Measurements from ENCODE around the gene PPIL6.
"Not testable (repeated sequence)": the region's sequence is repeated elsewhere in the genome, so short reads cannot be mapped to it uniquely, and the experiment has no call there.

The PPIL6 gene

GRCh38 chr6:109393886-109394281 lies 46.5 kb downstream of the PPIL6 start:
- peak; percentile 67 for DNase-seq (ENCODE audit: low spot score)

GRCh38 chr6:109393157-109393885 lies 47.1 kb downstream of the PPIL6 start:
- DNase-seq (ENCODE audit: low spot score) = no peak

GRCh38 chr6:109389650-109390274 lies 50.7 kb downstream of the PPIL6 start:
- DNase-seq (ENCODE audit: low spot score) = no peak

- DNase-seq (ENCODE audit: low spot score) = no peak
Measured at GRCh38 chr6:109388265-109388664, 52.2 kb downstream of the PPIL6 start.

- no peak for DNase-seq (ENCODE audit: low spot score)
Measured at GRCh38 chr6:109383438-109383940, 56.9 kb downstream of the PPIL6 start.

GRCh38 chr6:109382576-109383437 lies 57.6 kb downstream of the PPIL6 start:
- DNase-seq (ENCODE audit: low spot score) = peak; percentile 94

- DNase-seq (ENCODE audit: low spot score) = peak; percentile 95
Measured at GRCh38 chr6:109381747-109382575, 58.5 kb downstream of the PPIL6 start, which contains the start of gene CD164. Gene CD164 (minus strand): TSS chr6:109382467. CDS start chr6:109382378, 89 bp downstream.

GRCh38 chr6:109381061-109381746 lies 59.2 kb downstream of the PPIL6 start:
- DNase-seq (ENCODE audit: low spot score) = peak; percentile 29

GRCh38 chr6:109379711-109380110 lies 60.7 kb downstream of the PPIL6 start:
- peak; percentile 22 for DNase-seq (ENCODE audit: low spot score)

- DNase-seq (ENCODE audit: low spot score) = no peak
Measured at GRCh38 chr6:109377717-109378116, 62.7 kb downstream of the PPIL6 start.

GRCh38 chr6:109374326-109374892 lies 66.0 kb downstream of the PPIL6 start:
- no peak for DNase-seq (ENCODE audit: low spot score)

GRCh38 chr6:109373762-109374161 lies 66.7 kb downstream of the PPIL6 start:
- DNase-seq (ENCODE audit: low spot score) = peak; percentile 60

GRCh38 chr6:109373331-109373730 lies 67.1 kb downstream of the PPIL6 start:
- DNase-seq (ENCODE audit: low spot score) = no peak

GRCh38 chr6:109372130-109372529 lies 68.3 kb downstream of the PPIL6 start:
- peak; percentile 49 for DNase-seq (ENCODE audit: low spot score)

- DNase-seq (ENCODE audit: low spot score) = no peak
Measured at GRCh38 chr6:109370792-109371191, 69.6 kb downstream of the PPIL6 start.

- no peak for DNase-seq (ENCODE audit: low spot score)
Measured at GRCh38 chr6:109370336-109370735, 70.1 kb downstream of the PPIL6 start.

- no peak for DNase-seq (ENCODE audit: low spot score)
Measured at GRCh38 chr6:109369728-109370127, 70.7 kb downstream of the PPIL6 start.

- DNase-seq (ENCODE audit: low spot score) = not testable (repeated sequence)
Measured at GRCh38 chr6:109364382-109365078, 75.9 kb downstream of the PPIL6 start.

GRCh38 chr6:109363753-109364152 lies 76.7 kb downstream of the PPIL6 start:
- no peak for DNase-seq (ENCODE audit: low spot score)
